GM23338 (cell line): ENCODE results near the gene ROCK2. TPM values are rescaled to one million over a fixed set of nuclear protein-coding genes. Genes with fewer than 3 reads are reported as not detected.

ENCODE experiments used
- ATAC-seq: fragments of 200-7000 bp; cut with Tn5 transposase; 3 replicates; pipeline ENCODE4 v1.9.1; 2020
- DNase-seq: peaks from one replicate; pipeline ENCODE4 v3.0.0-alpha.2; 2015; ENCODE audit warnings: low spot score
- H2AFZ ChIP-seq: fragments of 200-600 bp; sonication (generic); 2 replicates; pipeline ENCODE4 v1.8.0; 2016; ENCODE audit warnings: antibody characterized with exemption, mild to moderate bottlenecking, moderate library complexity
- H3F3A ChIP-seq: fragments of 200-600 bp; sonication (generic); replicated peaks from 2 replicates; pipeline ENCODE4 v1.8.0; 2017; ENCODE audit warnings: antibody characterized with exemption, mixed run types, low read depth
- H3K27ac ChIP-seq: fragments of 200-600 bp; sonication (generic); 2 replicates; pipeline ENCODE4 v1.6.1; 2016; ENCODE audit warnings: low read depth
- H3K27me3 ChIP-seq: fragments of 200-600 bp; sonication (generic); 2 replicates; pipeline ENCODE4 v1.8.0; 2016; ENCODE audit warnings: mild to moderate bottlenecking, mixed run types, moderate library complexity; ENCODE audit not compliant: insufficient read depth
- H3K36me3 ChIP-seq: fragments of 200-600 bp; sonication (generic); 2 replicates; pipeline ENCODE4 v1.8.0; 2016; ENCODE audit warnings: mild to moderate bottlenecking; ENCODE audit not compliant: insufficient read depth
- H3K4me1 ChIP-seq: fragments of 200-600 bp; sonication (generic); 2 replicates; pipeline ENCODE4 v1.8.0; 2016; ENCODE audit warnings: mild to moderate bottlenecking, moderate library complexity; ENCODE audit not compliant: insufficient read depth
- H3K4me2 ChIP-seq: fragments of 200-600 bp; sonication (generic); 2 replicates; pipeline ENCODE4 v1.7.1; 2017; ENCODE audit warnings: mixed run types
- H3K4me3 ChIP-seq: fragments of 200-600 bp; sonication (generic); 2 replicates; pipeline ENCODE4 v1.6.1; 2016; ENCODE audit warnings: mixed run types
- H3K79me2 ChIP-seq: fragments of 200-600 bp; sonication (generic); replicated peaks from 2 replicates; pipeline ENCODE4 v1.8.0; 2017; ENCODE audit warnings: mild to moderate bottlenecking; ENCODE audit not compliant: insufficient read depth
- H3K9me2 ChIP-seq: fragments of 200-600 bp; sonication (generic); 2 replicates; pipeline ENCODE4 v1.8.0; 2017; ENCODE audit not compliant: insufficient read depth
- H4K20me1 ChIP-seq: fragments of 200-600 bp; sonication (generic); replicated peaks from 2 replicates; pipeline ENCODE4 v1.8.0; 2017; ENCODE audit warnings: mild to moderate bottlenecking; ENCODE audit not compliant: insufficient read depth
- H3K27ac Mint-ChIP-seq: 2 replicates; pipeline ENCODE4 v1.8.0; 2020; ENCODE audit warnings: inconsistent platforms, mild to moderate bottlenecking, moderate library complexity, mixed read lengths
- H3K27me3 Mint-ChIP-seq: 3 replicates; pipeline ENCODE4 v1.8.0; 2022; ENCODE audit warnings: low read depth, mild to moderate bottlenecking, moderate library complexity, mixed read lengths, inconsistent platforms; ENCODE audit not compliant: insufficient read depth, poor library complexity
- H3K36me3 Mint-ChIP-seq: 3 replicates; pipeline ENCODE4 v1.8.0; 2021; ENCODE audit warnings: low read depth, mild to moderate bottlenecking, inconsistent platforms, moderate library complexity, mixed read lengths
- H3K4me1 Mint-ChIP-seq: 3 replicates; pipeline ENCODE4 v1.8.0; 2020; ENCODE audit warnings: mild to moderate bottlenecking, inconsistent platforms, mixed read lengths
- H3K4me3 Mint-ChIP-seq: 3 replicates; pipeline ENCODE4 v1.8.0; 2021; ENCODE audit warnings: moderate library complexity, mild to moderate bottlenecking, inconsistent platforms, mixed read lengths
- H3K9me3 Mint-ChIP-seq: 3 replicates; pipeline ENCODE4 v1.8.0; 2020; ENCODE audit warnings: moderate library complexity, mild to moderate bottlenecking, inconsistent platforms, mixed read lengths
- ETS1 ChIP-seq: IDR thresholded peaks from 2 replicates; pipeline ENCODE4 v1.6.1; 2016; ENCODE audit warnings: antibody characterized with exemption
- EZH2 ChIP-seq: fragments of 200-600 bp; sonication (generic); IDR thresholded peaks from one replicate; pipeline ENCODE4 v1.8.0; 2017; ENCODE audit warnings: antibody characterized with exemption, mild to moderate bottlenecking, low read depth; ENCODE audit not compliant: unreplicated experiment
- JUNB ChIP-seq: IDR thresholded peaks from one replicate; pipeline ENCODE4 v1.6.1; 2016; ENCODE audit warnings: antibody characterized with exemption; ENCODE audit not compliant: unreplicated experiment
- POLR2AphosphoS5 ChIP-seq: IDR thresholded peaks from 2 replicates; pipeline ENCODE4 v1.6.1; 2016; ENCODE audit warnings: antibody characterized with exemption, low read depth
- ZNF114 ChIP-seq: fragments of 250-450 bp; sonication (Bioruptor Pico); IDR thresholded peaks from 2 replicates; pipeline ENCODE4 v1.5.0; 2020; ENCODE audit warnings: mild to moderate bottlenecking, moderate library complexity
- ZNF331 ChIP-seq: fragments of 250-450 bp; sonication (Bioruptor Pico); IDR thresholded peaks from 2 replicates; pipeline ENCODE4 v1.5.0; 2020; ENCODE audit warnings: low read depth, mild to moderate bottlenecking, moderate library complexity
- polyA plus RNA-seq: library from polyadenylated mRNA; unstranded; fragments of >200 nt; fragmentation: Nextera tagmentation; extraction: Ambion mirVana; gene quantifications from 2 replicates; pipeline ENCODE4 v1.2.1, GENCODE V29; 2016
- total RNA-seq: library from RNA; depleted of rRNA; stranded (reverse); fragments of >200 nt; shearing (Covaris generic); gene quantifications from 2 replicates; pipeline ENCODE4 v1.2.3, GENCODE V29; 2014
- TF ChIP-seq, protein P1 (sequence below): fragments of 250-450 bp; sonication (Bioruptor Pico); IDR thresholded peaks from 2 replicates; pipeline ENCODE4 v1.5.0; 2020; ENCODE audit warnings: mild to moderate bottlenecking, moderate library complexity
- TF ChIP-seq, protein P2 (sequence below), 2 experiments: fragments of 200-600 bp in 1 of 2; sonication (generic) in 1 of 2; conservative IDR thresholded peaks; 2 replicates each; pipeline versions ENCODE4 v1.5.1 to v1.6.1; 2016 to 2017; ENCODE audit warnings: antibody characterized with exemption in 2 of 2, low read depth in 2 of 2, mild to moderate bottlenecking in 2 of 2, moderate library complexity in 1 of 2

The ROCK2 gene
- total and polyA plus RNA-seq, 2 experiments from 2014 or later, result 16.4 to 28.0 TPM

- TF ChIP-seq, protein P1, sequence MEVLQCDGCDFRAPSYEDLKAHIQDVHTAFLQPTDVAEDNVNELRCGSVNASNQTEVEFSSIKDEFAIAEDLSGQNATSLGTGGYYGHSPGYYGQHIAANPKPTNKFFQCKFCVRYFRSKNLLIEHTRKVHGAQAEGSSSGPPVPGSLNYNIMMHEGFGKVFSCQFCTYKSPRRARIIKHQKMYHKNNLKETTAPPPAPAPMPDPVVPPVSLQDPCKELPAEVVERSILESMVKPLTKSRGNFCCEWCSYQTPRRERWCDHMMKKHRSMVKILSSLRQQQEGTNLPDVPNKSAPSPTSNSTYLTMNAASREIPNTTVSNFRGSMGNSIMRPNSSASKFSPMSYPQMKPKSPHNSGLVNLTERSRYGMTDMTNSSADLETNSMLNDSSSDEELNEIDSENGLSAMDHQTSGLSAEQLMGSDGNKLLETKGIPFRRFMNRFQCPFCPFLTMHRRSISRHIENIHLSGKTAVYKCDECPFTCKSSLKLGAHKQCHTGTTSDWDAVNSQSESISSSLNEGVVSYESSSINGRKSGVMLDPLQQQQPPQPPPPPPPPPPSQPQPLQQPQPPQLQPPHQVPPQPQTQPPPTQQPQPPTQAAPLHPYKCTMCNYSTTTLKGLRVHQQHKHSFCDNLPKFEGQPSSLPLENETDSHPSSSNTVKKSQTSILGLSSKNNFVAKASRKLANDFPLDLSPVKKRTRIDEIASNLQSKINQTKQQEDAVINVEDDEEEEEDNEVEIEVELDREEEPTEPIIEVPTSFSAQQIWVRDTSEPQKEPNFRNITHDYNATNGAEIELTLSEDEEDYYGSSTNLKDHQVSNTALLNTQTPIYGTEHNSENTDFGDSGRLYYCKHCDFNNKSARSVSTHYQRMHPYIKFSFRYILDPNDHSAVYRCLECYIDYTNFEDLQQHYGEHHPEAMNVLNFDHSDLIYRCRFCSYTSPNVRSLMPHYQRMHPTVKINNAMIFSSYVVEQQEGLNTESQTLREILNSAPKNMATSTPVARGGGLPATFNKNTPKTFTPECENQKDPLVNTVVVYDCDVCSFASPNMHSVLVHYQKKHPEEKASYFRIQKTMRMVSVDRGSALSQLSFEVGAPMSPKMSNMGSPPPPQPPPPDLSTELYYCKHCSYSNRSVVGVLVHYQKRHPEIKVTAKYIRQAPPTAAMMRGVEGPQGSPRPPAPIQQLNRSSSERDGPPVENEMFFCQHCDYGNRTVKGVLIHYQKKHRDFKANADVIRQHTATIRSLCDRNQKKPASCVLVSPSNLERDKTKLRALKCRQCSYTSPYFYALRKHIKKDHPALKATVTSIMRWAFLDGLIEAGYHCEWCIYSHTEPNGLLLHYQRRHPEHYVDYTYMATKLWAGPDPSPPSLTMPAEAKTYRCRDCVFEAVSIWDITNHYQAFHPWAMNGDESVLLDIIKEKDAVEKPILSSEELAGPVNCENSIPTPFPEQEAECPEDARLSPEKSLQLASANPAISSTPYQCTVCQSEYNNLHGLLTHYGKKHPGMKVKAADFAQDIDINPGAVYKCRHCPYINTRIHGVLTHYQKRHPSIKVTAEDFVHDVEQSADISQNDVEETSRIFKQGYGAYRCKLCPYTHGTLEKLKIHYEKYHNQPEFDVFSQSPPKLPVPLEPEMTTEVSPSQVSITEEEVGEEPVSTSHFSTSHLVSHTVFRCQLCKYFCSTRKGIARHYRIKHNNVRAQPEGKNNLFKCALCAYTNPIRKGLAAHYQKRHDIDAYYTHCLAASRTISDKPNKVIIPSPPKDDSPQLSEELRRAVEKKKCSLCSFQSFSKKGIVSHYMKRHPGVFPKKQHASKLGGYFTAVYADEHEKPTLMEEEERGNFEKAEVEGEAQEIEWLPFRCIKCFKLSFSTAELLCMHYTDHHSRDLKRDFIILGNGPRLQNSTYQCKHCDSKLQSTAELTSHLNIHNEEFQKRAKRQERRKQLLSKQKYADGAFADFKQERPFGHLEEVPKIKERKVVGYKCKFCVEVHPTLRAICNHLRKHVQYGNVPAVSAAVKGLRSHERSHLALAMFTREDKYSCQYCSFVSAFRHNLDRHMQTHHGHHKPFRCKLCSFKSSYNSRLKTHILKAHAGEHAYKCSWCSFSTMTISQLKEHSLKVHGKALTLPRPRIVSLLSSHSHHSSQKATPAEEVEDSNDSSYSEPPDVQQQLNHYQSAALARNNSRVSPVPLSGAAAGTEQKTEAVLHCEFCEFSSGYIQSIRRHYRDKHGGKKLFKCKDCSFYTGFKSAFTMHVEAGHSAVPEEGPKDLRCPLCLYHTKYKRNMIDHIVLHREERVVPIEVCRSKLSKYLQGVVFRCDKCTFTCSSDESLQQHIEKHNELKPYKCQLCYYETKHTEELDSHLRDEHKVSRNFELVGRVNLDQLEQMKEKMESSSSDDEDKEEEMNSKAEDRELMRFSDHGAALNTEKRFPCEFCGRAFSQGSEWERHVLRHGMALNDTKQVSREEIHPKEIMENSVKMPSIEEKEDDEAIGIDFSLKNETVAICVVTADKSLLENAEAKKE (CRISPR knock-in tag), result no peak
- no peak for TF ChIP-seq POLR2AphosphoS5
- TF ChIP-seq, protein P2, sequence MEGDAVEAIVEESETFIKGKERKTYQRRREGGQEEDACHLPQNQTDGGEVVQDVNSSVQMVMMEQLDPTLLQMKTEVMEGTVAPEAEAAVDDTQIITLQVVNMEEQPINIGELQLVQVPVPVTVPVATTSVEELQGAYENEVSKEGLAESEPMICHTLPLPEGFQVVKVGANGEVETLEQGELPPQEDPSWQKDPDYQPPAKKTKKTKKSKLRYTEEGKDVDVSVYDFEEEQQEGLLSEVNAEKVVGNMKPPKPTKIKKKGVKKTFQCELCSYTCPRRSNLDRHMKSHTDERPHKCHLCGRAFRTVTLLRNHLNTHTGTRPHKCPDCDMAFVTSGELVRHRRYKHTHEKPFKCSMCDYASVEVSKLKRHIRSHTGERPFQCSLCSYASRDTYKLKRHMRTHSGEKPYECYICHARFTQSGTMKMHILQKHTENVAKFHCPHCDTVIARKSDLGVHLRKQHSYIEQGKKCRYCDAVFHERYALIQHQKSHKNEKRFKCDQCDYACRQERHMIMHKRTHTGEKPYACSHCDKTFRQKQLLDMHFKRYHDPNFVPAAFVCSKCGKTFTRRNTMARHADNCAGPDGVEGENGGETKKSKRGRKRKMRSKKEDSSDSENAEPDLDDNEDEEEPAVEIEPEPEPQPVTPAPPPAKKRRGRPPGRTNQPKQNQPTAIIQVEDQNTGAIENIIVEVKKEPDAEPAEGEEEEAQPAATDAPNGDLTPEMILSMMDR (conservative IDR thresholded peaks at IDR 0.05; ENCODE audit: low read depth in 2 of 2), result no peak
- no peak for TF ChIP-seq ZNF114 (CRISPR knock-in tag)
Measured at GRCh38 chr2:11354363-11355154, 10.1 kb upstream of the ROCK2 start (continued).

DNA sequence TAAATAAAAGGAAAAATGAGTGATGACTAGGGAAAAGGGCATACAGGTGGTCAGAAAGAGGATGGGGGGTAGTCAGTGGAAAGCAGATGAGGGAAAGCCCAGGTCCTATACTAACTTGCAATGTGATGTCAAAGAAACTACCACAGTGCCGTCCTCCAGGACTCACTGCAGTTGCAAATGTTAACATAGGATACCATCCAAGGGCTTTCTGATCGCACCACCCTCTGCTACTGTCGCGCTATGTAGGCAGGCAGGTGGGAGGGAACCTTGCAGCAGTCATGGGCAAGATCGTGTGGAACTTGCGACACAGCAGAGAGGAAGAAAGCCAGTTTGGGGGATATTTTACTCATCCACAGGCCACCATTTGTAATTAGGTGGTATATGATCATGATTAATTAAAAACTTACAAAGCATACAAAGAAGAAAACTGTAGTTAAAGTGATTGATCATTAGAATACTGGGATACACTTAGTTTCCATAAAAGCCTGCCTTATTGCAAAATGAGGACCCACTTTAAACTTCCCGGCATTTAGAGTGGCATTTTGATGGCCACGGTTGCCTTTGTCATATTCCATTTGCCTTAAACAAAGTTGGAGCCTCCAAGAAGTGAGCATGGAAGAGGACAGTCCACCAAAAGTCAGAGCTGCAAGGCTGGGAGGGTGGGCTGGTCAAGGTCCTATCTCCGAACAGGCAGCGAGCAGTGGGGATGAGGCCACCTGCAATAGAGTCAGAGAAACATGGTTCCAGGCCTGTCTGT lies 8.5 kb upstream of the ROCK2 start:
- H3K9me3 Mint-ChIP-seq, result no peaks in the 10 kb centered on the region
- H3K27me3 ChIP-seq, result no peaks in the 10 kb centered on the region
- no peak overlapping the region for H2AFZ ChIP-seq
- H3K36me3 ChIP-seq, result no peaks in the 10 kb centered on the region
- H3K27ac Mint-ChIP-seq, result no peak overlapping the region; the same call in 1 of the 2 replicates
- H3K4me3 ChIP-seq, result no peak overlapping the region
- ATAC-seq (no peak), DNase-seq (no peak)
- H3K4me1 Mint-ChIP-seq, result peaks cover 18% of the 10 kb centered on the region
- H3K79me2 ChIP-seq, result no peaks in the 10 kb centered on the region
- no peaks in the 10 kb centered on the region for H3F3A ChIP-seq
- no peaks in the 10 kb centered on the region for H3K36me3 Mint-ChIP-seq
- H3K27ac ChIP-seq, result no peak overlapping the region
- H4K20me1 ChIP-seq, result no peaks in the 10 kb centered on the region
- peaks cover 3% of the 10 kb centered on the region; the same call in 1 of the 2 replicates for H3K4me1 ChIP-seq
- no peak overlapping the region for H3K4me3 Mint-ChIP-seq
- no peaks in the 10 kb centered on the region for H3K9me2 ChIP-seq
- no peak overlapping the region for H3K4me2 ChIP-seq
- H3K27me3 Mint-ChIP-seq, result peaks cover 9% of the 10 kb centered on the region
- TF ChIP-seq ETS1, result no peak
- TF ChIP-seq JUNB, result no peak
- no peak for TF ChIP-seq ZNF331
- no peak for TF ChIP-seq EZH2
